Measurements from ENCODE around the gene GID4.

The GID4 gene

DNA sequence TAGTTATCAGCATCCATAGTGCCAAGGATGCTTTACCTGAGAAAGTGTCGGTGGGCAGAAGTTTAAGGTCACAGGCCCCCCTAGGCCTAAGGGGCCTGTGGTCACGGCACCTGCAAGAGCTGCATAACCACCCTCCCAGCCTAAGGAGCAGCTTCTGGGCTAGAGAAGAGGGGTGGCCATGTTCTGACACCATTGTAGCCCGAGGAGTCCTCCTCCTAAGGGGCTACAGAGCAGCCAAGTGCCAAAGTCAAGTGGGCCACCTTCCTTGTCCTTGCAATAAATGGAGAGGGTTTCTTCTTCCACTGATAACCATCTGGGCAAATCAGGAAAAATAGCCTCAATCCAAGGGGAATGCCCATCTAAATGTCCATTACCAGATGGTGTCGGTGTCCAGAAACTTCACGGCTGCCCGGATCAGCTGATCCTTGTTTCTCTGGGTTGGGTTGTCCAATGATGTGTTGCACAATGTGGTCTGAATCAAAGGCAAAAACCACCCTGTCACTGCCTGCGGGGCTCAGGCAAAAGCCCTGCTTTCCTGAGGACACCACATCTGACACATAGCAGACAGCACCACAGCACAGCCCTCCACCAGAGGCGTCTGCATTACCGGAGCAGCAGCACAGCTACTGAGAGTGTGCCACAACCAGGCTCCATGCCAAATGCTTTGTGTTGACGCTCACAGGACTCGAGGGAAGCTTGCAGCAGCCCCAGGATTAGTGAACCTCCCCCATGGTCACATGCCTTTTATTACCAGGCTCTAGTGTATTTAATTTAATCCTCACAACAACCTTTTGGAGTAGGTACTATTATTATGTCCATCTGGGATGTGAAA, 13.0 kb upstream of the GID4 start:
- H3K27me3 Mint-ChIP-seq (ENCODE audit: low read depth, poor library complexity): no peaks in the 10 kb centered on the region
- no peak for TF ChIP-seq CTCF (IDR thresholded peaks at IDR 0.05)
- DNase-seq: no peak

DNA sequence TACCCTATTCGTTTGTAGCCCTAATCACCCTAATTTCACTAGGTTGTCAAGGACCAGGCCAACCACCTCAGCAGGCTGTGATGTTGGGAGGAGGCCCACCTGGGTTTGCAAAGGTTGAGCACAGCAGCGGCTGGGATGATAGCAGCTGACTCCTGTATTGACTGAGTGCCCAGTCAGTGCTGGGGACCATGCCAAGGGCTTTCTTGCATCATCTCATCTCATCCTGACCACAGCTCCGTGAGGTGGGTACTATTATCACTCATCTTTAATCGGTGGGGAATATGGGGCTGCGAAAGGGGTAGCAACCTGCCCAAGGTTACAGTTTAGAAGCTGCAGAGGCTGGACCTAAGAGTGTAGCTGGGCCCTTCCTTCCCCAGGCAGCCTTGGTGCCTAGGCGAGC, 11.9 kb upstream of the GID4 start:
- no peak for DNase-seq
- Mint-ChIP-seq H3K27me3 (ENCODE audit: low read depth, poor library complexity) (no peaks in the 10 kb centered on the region), H3K36me3 (ENCODE audit: low read depth) (no peaks in the 10 kb centered on the region), H3K4me1 (peaks cover 23% of the 10 kb centered on the region), H3K27ac (no peak overlapping the region), H3K9me3 (no peaks in the 10 kb centered on the region), H3K4me3 (no peak overlapping the region)
- TF ChIP-seq CTCF (IDR thresholded peaks at IDR 0.05): no peak

More for the DNA sequence above, 13.0 kb upstream of the GID4 start:
- H3K4me1 Mint-ChIP-seq: peaks cover 17% of the 10 kb centered on the region
- H3K4me3 Mint-ChIP-seq: no peak overlapping the region
- H3K9me3 Mint-ChIP-seq: no peaks in the 10 kb centered on the region
- H3K27ac Mint-ChIP-seq: peak overlapping the region; percentile 23
- H3K36me3 Mint-ChIP-seq (ENCODE audit: low read depth): no peaks in the 10 kb centered on the region

- DNase-seq: no peak
- no peak overlapping the region for H3K4me3 Mint-ChIP-seq
- peaks cover 31% of the 10 kb centered on the region for H3K4me1 Mint-ChIP-seq
- no peaks in the 10 kb centered on the region for H3K36me3 Mint-ChIP-seq (ENCODE audit: low read depth)
- TF ChIP-seq CTCF (IDR thresholded peaks at IDR 0.05): no peak
- peak overlapping the region; percentile 52 for H3K27ac Mint-ChIP-seq
- H3K27me3 Mint-ChIP-seq (ENCODE audit: low read depth, poor library complexity): no peaks in the 10 kb centered on the region
- no peaks in the 10 kb centered on the region for H3K9me3 Mint-ChIP-seq
Measured at GRCh38 chr17:18028114-18028951, 10.9 kb upstream of the GID4 start.

DNA sequence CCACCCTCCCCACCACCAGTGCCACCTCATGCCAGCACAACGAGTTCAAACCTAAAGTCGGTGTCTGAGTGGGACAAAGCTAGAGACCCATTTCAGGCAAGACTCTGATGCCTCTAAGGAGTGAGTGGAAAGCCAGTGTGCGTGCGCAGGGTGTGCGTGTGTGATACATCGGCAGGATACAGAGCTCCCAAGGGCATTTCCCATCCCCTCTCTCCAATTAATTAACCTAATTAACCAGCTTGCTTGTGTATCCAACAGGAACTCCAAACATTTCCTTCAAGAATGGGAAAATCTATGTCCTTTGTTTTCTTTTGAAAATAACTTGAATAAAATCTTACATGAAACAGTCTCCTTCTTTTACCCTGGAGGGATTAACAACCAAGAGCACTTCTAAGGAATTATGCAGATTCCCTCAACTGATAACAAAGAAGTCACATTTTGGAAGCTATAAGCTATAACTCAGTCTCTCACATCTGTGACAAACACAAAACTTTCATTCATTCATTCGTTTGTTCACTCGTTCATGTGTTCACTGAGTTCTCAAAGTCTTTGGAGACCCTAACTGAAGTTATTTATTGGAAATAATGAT, 10.2 kb upstream of the GID4 start:
- no peak for TF ChIP-seq CTCF (IDR thresholded peaks at IDR 0.05)
- no peaks in the 10 kb centered on the region for H3K9me3 Mint-ChIP-seq
- no peaks in the 10 kb centered on the region for H3K27me3 Mint-ChIP-seq (ENCODE audit: low read depth, poor library complexity)
- no peaks in the 10 kb centered on the region for H3K36me3 Mint-ChIP-seq (ENCODE audit: low read depth)
- H3K27ac Mint-ChIP-seq: no peak overlapping the region
- no peak overlapping the region for H3K4me3 Mint-ChIP-seq
- DNase-seq: no peak
- peaks cover 31% of the 10 kb centered on the region for H3K4me1 Mint-ChIP-seq

DNA sequence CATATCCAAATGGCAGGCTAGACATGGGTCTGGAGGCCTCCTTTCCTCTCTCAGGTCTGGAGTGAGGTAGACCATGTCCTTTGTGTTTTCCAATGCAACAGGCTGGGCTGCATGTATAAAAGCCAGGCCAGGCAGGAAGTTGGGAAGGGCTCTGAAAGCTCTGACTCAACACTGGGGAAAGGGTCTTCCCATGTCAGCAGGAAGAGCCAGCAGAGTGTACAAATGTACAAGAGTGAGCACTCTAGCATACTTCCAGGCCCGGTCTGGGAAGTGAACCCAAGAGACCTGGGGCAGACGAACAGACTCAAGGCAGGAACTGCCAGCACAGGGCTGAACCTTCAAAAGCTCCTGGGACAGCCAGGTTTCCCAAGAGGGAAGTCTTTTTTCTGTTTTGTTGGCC, 7.3 kb upstream of the GID4 start:
- Mint-ChIP-seq H3K36me3 (ENCODE audit: low read depth) (no peaks in the 10 kb centered on the region), H3K4me3 (no peak overlapping the region), H3K27me3 (ENCODE audit: low read depth, poor library complexity) (no peaks in the 10 kb centered on the region), H3K27ac (no peak overlapping the region), H3K4me1 (peaks cover 22% of the 10 kb centered on the region), H3K9me3 (no peaks in the 10 kb centered on the region)
- no peak for TF ChIP-seq CTCF (IDR thresholded peaks at IDR 0.05)
- no peak for DNase-seq
